ENCODE data around the gene C8G.

C8G gene

GRCh38 chr9:136962163-136962562, 17.1 kb downstream of the C8G start:
- DNase-seq (ENCODE audit: low read depth), result no peak
- in situ Hi-C loops (cut with HindIII; ENCODE audit: low sequenced_read_pairs), result no loop called here
- TF ChIP-seq CTCF (IDR thresholded peaks at IDR 0.05; ENCODE audit: low read depth, low read length, missing control alignments), result no peak
- H3K4me3 ChIP-seq (ENCODE audit: low read depth, low read length), result no peak overlapping the region

- in situ Hi-C loops (cut with HindIII; ENCODE audit: low sequenced_read_pairs), result no loop called here
- H3K4me3 ChIP-seq (ENCODE audit: low read depth, low read length), result no peak overlapping the region
- TF ChIP-seq CTCF (IDR thresholded peaks at IDR 0.05; ENCODE audit: low read depth, low read length, missing control alignments), result no peak
- DNase-seq (ENCODE audit: low read depth), result no peak
These were observed 17.7 kb downstream of the C8G start for GRCh38 chr9:136962701-136963248.

- in situ Hi-C loops (cut with HindIII; ENCODE audit: low sequenced_read_pairs), result no loop called here
- DNase-seq (ENCODE audit: low read depth), result no peak
- TF ChIP-seq CTCF (IDR thresholded peaks at IDR 0.05; ENCODE audit: low read depth, low read length, missing control alignments), result no peak
- H3K4me3 ChIP-seq (ENCODE audit: low read depth, low read length), result no peak overlapping the region
These were observed 18.3 kb downstream of the C8G start for GRCh38 chr9:136963341-136963740.

GRCh38 chr9:136963751-136964150, 18.7 kb downstream of the C8G start:
- in situ Hi-C loops (cut with HindIII; ENCODE audit: low sequenced_read_pairs), result no loop called here
- TF ChIP-seq CTCF (IDR thresholded peaks at IDR 0.05; ENCODE audit: low read depth, low read length, missing control alignments), result no peak
- DNase-seq (ENCODE audit: low read depth), result no peak
- H3K4me3 ChIP-seq (ENCODE audit: low read depth, low read length), result no peak overlapping the region

- no peak for DNase-seq (ENCODE audit: low read depth)
- in situ Hi-C loops (cut with HindIII; ENCODE audit: low sequenced_read_pairs), result no loop called here
- no peak for TF ChIP-seq CTCF (IDR thresholded peaks at IDR 0.05; ENCODE audit: low read depth, low read length, missing control alignments)
These were observed 19.2 kb downstream of the C8G start for GRCh38 chr9:136964171-136964689.

GRCh38 chr9:136964833-136965422, 19.9 kb downstream of the C8G start:
- DNase-seq (ENCODE audit: low read depth), result no peak
- in situ Hi-C loops (cut with HindIII; ENCODE audit: low sequenced_read_pairs), result no loop called here
- TF ChIP-seq CTCF (IDR thresholded peaks at IDR 0.05; ENCODE audit: low read depth, low read length, missing control alignments), result no peak
- H3K4me3 ChIP-seq (ENCODE audit: low read depth, low read length), result no peak overlapping the region

More at GRCh38 chr9:136964171-136964689, 19.2 kb downstream of the C8G start:
- no peak overlapping the region for H3K4me3 ChIP-seq (ENCODE audit: low read depth, low read length)
